ENCODE results near the gene TRIM38.
A peak's percentile ranks its signal among the peaks of the same experiment; 100 is the strongest.

Gene TRIM38

GRCh38 chr6:26031595-26032339 lies 69.2 kb downstream of the TRIM38 start:
- peaks cover 35% of the 10 kb centered on the region for H3F3A ChIP-seq (ENCODE audit: insufficient read depth, low read length)
- no peaks in the 10 kb centered on the region for H3K36me3 ChIP-seq (ENCODE audit: insufficient read depth, low read length)
- H3K27ac ChIP-seq (ENCODE audit: low read depth, low read length, poor library complexity, severe bottlenecking) = peak overlapping the region; percentile 100
- peak overlapping the region; percentile 69 for H3K4me3 ChIP-seq (ENCODE audit: low read depth, low read length, poor library complexity, severe bottlenecking)
- H3K4me1 ChIP-seq (ENCODE audit: insufficient read depth, low read length, severe bottlenecking) = peaks cover 78% of the 10 kb centered on the region
- H3K9me3 ChIP-seq (ENCODE audit: low read length) = no peaks in the 10 kb centered on the region
- no peaks in the 10 kb centered on the region for H3K79me2 ChIP-seq (ENCODE audit: insufficient read depth, low read length)
- H4K20me1 ChIP-seq (ENCODE audit: insufficient read depth, low read length) = no peaks in the 10 kb centered on the region
- H3K4me2 ChIP-seq (ENCODE audit: low read length) = peak overlapping the region; percentile 83
- no peak overlapping the region for H2AFZ ChIP-seq (ENCODE audit: low read length)
- TF ChIP-seq CTCF (IDR thresholded peaks at IDR 0.05; ENCODE audit: low read length) (peak; percentile 6; the same call in 1 of the 2 replicates), EZH2 (IDR thresholded peaks at IDR 0.05; ENCODE audit: borderline replicate concordance, low read length) (no peak)
- H3K27me3 ChIP-seq (ENCODE audit: insufficient read depth, low read length) = no peaks in the 10 kb centered on the region
- no peaks in the 10 kb centered on the region for H3K9me2 ChIP-seq (ENCODE audit: low read depth, low read length)
- H3K9ac ChIP-seq (ENCODE audit: low read length) = peak overlapping the region; percentile 99

- Histone ChIP-seq H3K36me3 (ENCODE audit: insufficient read depth, low read length) (no peaks in the 10 kb centered on the region), H3F3A (ENCODE audit: insufficient read depth, low read length) (peaks cover 33% of the 10 kb centered on the region), H3K9me2 (ENCODE audit: low read depth, low read length) (no peaks in the 10 kb centered on the region), H3K79me2 (ENCODE audit: insufficient read depth, low read length) (no peaks in the 10 kb centered on the region), H2AFZ (ENCODE audit: low read length) (no peak overlapping the region), H4K20me1 (ENCODE audit: insufficient read depth, low read length) (no peaks in the 10 kb centered on the region), H3K4me1 (ENCODE audit: insufficient read depth, low read length, severe bottlenecking) (peaks cover 75% of the 10 kb centered on the region), H3K27ac (ENCODE audit: low read depth, low read length, poor library complexity, severe bottlenecking) (peak overlapping the region; percentile 100), H3K9ac (ENCODE audit: low read length) (peak overlapping the region; percentile 99), H3K9me3 (ENCODE audit: low read length) (no peaks in the 10 kb centered on the region), H3K4me2 (ENCODE audit: low read length) (peak overlapping the region; percentile 83), H3K4me3 (ENCODE audit: low read depth, low read length, poor library complexity, severe bottlenecking) (peak overlapping the region; percentile 69), H3K27me3 (ENCODE audit: insufficient read depth, low read length) (no peaks in the 10 kb centered on the region)
- TF ChIP-seq CTCF (IDR thresholded peaks at IDR 0.05; ENCODE audit: low read length) (0 out of 2 replicates have a peak, but pooled peaks have one; percentile 5), EZH2 (IDR thresholded peaks at IDR 0.05; ENCODE audit: borderline replicate concordance, low read length) (no peak)
Measured at GRCh38 chr6:26032340-26033084, 69.9 kb downstream of the TRIM38 start.

- TF ChIP-seq CTCF (IDR thresholded peaks at IDR 0.05; ENCODE audit: low read length) (no peak), EZH2 (IDR thresholded peaks at IDR 0.05; ENCODE audit: borderline replicate concordance, low read length) (no peak)
- H2AFZ ChIP-seq (ENCODE audit: low read length) = no peak overlapping the region
- peak overlapping the region; percentile 100 for H3K27ac ChIP-seq (ENCODE audit: low read depth, low read length, poor library complexity, severe bottlenecking)
- peaks cover 67% of the 10 kb centered on the region for H3K4me1 ChIP-seq (ENCODE audit: insufficient read depth, low read length, severe bottlenecking)
- H3K27me3 ChIP-seq (ENCODE audit: insufficient read depth, low read length) = no peaks in the 10 kb centered on the region
- no peaks in the 10 kb centered on the region for H3K79me2 ChIP-seq (ENCODE audit: insufficient read depth, low read length)
- H3F3A ChIP-seq (ENCODE audit: insufficient read depth, low read length) = peaks cover 25% of the 10 kb centered on the region; the same call in 1 of the 2 replicates
- H3K36me3 ChIP-seq (ENCODE audit: insufficient read depth, low read length) = no peaks in the 10 kb centered on the region
- H4K20me1 ChIP-seq (ENCODE audit: insufficient read depth, low read length) = no peaks in the 10 kb centered on the region
- H3K9me3 ChIP-seq (ENCODE audit: low read length) = no peaks in the 10 kb centered on the region
- peak overlapping the region; percentile 69 for H3K4me3 ChIP-seq (ENCODE audit: low read depth, low read length, poor library complexity, severe bottlenecking)
- H3K9me2 ChIP-seq (ENCODE audit: low read depth, low read length) = no peaks in the 10 kb centered on the region
- peak overlapping the region; percentile 99 for H3K9ac ChIP-seq (ENCODE audit: low read length)
- H3K4me2 ChIP-seq (ENCODE audit: low read length) = peak overlapping the region; percentile 83
Measured at GRCh38 chr6:26033085-26033940, 70.7 kb downstream of the TRIM38 start.
